ENCODE data around the gene TMEM80.
A peak's percentile ranks its signal among the peaks of the same experiment; 100 is the strongest.
"Not testable (repeated sequence)": the region's sequence is repeated elsewhere in the genome, so short reads cannot be mapped to it uniquely, and the experiment has no call there.

Gene TMEM80

DNA sequence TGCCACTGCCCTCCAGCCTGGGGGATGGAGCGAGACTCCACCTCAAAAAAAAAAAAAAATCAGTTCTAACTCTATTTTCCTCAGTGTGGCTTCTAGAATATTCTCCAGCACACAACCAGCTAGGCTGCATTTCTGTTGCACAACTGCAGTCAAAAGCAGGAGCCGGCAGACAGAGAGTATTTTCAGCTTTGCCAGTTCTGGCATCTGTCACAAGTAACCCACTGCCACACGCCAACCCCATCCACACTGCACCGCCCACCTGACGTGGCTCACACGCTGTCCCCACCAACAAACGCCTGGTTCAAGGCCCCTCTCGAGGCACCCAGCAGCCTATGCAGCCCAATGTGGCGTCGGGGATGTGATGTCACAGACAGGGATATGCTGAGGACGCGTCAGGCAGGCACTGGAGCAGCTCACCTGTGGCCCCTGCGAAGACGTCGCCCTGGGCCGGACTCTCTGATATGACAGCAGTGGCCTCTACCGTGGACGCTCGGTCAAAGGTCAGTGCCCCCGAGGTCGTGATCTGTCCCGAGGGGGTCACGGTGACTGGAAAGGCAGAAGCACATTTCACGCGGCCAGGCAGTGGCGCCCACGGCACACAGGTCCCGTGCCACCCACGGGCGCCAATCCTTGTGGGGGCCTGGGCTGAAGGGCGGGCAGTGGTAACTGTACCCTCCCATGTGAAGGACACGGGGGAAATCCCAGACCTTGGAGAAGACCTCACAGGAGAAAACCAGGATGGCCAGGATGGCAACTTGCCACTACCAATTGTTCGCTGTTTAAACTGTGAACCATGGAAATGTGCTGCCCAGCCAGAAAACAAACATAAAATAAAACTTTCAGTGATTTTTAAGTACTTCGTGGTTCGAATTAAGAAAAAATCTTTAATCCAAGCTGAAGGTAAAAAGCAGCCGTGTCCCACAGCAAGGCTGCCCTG is 16.1 kb upstream of the TMEM80 start:
- DNase-seq, result no peak

DNA sequence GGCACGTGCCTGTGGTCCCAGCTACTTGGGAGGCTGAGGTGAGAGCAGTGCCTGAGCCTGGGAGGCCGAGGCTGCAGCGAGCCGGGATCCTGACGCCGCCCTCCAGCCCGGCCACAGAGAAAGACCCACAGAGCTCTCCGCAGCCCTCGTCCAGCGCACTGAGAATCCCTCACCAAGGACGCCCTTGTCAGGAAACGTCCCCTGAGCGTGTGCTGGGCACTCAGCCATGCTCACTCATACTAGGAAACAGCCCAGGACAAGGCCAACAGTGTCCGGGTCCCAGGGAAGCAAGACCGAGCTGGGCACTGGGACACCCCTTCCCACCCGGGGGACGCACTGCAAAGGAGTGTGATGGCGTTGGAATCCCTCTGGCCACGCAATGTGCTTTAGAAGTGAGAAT is 15.1 kb upstream of the TMEM80 start:
- no peak for DNase-seq

DNA sequence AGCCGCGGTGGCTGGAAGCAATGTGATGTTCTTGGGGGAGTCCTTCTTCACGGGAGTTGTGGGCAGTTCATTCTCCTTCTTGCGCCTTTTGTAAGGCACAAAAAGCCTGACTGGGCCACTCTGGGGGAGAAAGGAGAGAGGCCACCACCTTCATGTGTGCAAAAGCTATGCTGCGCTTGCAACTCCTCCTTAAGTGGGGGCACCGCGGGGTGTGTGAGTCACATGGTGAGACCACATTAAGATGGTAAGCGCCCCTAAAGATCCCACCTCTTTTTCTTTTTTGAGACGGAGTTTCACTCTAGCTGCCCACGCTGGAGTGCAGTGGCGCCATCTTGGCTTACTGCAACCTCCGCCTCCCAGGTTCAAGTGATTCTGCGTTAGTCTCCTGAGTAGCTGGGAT is 14.6 kb upstream of the TMEM80 start:
- DNase-seq, result no peak

DNA sequence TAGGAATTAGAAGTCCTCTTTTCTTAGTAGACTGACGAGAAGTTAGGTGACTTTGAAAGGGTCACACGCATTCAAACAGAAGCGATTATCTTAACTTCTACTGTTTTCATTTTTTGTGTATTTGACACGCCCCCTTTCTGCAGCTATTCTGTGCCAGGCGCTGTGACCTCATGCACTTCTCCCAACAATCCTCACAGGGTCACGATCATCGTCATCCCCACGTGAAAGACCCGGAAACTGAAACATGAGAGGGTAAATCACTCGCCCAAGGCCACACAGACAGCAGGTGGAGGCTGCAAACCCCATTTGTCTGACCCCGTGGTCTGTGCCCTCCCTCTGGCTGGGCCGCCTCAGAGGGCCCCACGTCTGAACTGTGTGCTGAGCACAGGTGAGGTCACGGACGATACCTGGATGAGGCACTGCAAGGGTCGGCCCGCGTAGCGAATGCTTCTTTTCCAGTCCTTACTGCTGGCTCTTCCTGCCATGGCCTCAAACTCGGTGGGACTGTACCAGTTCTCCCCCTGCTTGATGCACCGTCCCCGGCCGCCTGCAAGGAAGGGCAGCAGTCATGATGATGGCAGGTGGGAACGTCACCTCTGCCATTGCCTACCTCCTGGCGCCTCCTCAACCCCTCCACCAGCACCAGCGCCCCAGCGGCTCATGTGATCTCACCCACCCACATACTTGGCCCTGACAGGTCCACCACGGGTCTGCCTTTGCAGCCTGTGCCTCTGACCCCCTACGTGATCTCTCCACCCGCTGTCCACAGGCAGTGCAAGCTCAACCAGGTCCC is 9.0 kb upstream of the TMEM80 start:
- DNase-seq, result no peak

DNA sequence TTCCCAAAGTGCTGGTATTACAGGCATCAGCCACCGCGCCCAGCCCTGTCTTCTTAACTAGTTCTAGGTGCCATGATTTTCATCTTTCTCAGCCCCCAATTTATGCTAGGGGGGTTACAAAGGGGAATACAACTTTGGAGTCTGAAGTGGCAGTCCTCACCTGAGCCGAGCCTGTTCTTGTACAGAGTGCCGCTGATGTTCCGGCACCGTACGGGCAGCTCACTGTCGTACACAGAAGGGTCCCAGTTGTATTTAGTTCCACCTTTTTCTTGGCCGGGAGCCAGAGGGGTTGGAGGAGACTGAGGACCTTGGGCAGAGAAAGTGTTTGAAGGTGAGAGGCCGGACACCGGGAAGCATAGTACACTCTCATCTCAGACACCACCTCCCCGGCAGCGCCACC is 7.9 kb upstream of the TMEM80 start:
- no peak for DNase-seq

DNA sequence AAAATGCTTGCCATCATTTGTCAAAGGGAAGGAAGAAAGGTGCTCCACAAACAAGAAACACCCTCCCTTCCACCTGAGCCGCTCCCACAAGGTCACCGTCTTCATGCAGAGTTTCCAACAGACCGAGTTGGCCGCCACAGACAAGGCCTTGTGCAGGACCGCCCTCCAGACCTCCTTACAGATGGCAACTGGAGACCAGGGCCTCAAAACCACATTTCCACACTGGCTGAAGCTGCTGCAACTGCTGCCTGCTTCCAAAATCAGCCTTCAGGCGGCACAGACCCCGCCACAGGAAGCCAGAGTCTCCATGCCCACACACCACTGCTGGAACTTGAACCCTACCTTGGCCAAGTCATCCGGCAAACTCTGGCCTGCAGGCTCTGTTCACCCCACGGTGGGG is 6.9 kb upstream of the TMEM80 start:
- no peak for DNase-seq

DNA sequence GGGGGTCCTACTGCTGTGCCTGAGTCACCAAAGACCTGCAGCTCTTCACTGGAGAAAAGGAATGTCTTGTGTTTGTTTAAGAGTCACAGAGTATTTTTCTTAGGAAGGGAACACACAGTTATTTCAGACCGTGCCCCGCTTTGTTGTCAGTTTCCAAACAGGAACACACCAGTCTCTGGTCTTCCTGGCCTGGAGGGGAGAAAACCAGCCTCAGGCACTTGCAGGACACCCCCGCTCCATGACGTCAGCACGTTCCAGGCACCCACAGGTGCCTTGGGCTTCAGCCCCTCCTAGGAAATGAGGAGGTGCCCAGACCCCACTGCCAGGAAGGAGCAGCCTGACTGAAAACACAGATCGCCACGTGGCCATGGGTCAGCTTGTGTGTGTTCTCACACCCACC is 6.0 kb upstream of the TMEM80 start:
- no peak for DNase-seq

DNA sequence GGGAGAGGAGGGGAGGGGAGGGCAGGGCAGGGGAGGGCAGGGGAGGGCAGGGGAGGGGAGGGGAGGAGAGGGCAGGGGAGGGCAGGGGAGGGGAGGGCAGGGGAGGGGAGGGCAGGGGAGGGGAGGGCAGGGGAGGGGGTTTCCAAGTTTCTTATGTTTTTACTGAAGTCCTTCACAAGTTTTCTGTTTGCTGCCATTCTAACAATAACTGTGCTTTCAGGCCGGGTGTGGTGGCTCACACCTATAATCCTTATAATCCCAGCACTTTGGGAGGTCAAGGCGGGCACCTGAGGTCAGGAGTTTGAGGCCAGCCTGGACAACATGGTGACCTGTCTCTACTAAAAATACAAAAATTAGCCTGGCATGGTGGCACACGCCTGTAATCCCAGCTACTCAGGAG is 5.4 kb upstream of the TMEM80 start:
- DNase-seq, result not testable (repeated sequence)

DNA sequence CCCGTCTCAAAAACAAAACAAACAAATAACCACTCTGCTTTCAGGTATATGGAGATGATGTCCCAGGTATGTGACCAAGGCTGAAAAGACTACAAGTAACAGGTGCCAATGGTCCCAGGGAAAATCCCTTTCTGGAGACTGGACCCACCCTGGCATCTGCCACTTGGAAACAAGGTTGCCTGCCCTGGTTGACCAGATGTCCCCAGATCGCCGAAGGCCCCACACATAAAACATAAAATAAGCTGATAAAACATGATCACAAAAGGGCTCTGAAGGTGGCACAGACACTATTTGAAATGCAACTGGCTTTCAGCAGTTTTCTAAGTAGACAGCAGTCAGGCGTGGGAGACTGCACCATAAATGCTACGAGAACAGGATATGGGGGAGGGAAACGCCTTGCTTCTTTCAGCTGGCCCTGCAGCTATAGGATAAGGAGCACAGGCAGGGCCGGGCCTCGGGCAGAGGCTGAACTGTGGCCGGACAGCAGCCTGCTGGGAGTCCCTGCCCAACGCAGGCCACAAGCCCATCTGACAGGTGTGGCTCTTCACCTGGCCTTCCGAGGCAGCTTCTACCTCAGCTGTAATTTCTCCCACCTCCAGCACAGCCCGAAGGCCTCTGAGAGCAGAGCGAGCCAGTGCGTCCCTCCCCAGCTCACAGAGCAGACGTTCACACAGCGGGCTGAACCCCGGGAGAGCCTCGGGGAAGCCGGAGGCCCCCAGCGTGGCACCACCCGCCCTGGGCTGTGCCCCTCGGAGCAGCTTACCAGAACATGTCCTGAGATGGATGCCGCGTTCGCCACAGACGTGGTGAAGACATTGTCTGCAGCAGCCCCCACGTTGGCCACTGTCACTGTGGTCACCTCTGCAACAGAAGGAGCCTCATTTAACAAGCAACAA is 4.6 kb upstream of the TMEM80 start:
- DNase-seq, result no peak

DNA sequence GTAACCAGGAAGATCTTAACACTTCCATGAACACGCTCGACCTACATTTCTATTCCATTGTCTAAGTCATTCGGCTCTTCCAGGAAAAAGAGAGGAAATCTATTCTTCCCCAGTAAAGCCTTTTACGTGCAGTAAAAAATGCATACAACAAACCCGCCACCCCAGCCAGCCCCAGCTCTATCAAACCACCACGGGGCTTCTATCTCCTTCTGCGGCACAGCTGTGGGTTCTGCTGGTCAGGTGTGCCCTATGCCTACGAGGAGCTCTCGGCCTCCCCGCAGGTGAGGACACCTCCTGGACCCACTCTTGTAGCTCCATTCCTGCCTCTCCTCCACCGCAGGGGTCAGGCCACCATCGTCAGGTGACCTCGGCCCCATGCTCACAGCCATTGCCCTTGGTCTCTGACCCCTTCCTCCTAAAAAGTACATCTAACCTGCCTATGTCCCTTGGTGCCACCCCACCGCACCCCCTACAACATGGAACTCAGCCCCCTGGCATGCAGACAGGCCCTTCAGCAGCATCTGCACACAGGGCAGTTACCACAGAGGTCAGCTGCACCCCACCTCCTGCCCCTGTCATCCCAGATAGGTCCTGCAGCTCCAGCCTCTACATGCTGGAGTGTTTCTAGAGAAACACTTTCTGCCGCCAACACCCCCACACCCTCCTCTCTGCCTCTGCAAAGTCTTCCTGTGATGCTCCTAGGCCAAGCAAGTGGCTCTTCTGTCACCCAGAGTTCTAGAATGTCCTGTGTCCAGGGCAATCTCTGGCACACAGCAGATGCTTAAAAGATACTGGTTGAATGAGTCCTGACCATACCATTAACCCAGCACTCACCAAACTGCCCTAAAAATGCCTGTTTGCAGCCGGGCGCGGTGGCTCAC is 3.7 kb upstream of the TMEM80 start:
- no peak for DNase-seq

DNA sequence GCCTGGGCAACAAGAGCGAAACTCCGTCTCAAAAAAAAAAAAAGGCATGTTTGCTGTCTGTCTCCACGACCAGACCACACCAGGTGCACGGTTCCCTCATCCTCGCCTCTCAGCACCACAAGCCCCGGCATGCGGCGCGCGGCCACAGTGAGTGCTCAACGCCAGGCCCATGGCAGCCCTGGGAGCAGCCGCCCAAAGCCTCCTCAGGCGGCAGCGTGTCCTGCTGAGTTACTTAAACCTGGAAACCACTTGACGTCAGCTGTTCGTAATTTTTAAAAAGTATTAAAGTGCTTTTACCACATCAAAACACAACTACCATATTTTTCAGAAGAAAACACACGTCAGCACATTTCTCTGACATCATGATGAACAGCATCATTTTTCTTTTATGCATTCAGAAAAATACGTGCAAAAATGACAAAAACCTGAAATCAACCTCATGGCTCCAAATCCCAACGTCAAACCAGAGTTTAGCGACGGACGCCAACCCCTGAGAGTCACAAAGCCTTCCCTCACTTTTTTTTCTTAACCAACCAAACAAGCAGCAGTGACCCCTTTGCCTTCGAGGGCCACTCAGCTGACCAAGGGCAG is 2.7 kb upstream of the TMEM80 start:
- peak; percentile 50 for DNase-seq

DNA sequence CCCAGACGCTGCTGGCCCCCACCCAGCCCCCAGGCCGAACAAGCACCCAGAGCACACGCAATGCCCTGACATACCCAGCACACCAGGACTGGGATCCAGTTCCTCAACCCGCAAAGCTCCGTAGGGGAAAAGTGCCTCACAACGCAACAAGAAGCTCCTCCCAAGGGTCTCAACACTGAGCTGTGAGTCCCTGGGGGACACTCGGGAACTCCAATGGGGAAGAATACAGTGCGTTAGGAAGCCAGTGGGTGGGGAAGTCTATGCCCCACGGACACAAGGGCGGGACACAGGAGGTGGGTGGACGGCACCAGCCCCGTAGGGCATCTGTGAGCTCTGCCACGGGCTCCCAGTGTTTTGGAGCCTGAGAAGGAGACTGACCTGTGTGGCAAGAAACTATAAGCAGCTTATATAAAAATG is 2.2 kb upstream of the TMEM80 start:
- DNase-seq, result no peak

DNA sequence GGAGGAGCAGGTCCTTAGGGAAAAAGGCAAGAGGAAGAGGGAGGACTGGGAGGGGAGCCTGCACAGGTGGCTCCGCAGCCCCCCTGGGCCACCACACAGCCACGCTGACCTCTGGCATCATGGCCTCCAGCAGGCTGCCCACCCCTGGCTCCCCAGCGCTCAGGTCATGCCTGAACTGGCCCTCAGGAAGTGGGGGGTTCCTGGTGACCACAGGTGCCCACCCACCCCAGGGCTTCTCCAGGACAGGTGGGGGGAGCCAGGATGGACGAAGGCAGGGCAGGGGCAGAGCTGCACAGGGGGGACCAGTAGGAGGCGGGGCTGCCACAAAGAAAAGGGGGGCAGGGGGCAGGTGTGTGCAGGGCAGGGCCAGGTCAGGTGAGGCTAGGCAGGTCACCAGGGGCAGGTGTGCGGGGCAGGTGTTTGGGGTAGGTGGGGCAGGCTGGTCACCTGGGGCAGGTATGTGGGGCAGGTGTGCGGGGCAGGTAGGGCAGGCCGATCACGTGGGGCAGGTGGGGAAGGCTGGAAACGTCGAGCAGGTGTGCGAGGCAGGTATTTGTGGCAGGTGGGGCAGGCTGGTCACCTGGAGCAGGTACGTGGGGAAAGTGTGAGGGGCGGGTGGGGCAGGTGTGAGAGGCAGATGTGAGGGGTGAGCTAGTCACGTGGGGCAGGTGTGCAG is 1.6 kb upstream of the TMEM80 start:
- no peak for DNase-seq

DNA sequence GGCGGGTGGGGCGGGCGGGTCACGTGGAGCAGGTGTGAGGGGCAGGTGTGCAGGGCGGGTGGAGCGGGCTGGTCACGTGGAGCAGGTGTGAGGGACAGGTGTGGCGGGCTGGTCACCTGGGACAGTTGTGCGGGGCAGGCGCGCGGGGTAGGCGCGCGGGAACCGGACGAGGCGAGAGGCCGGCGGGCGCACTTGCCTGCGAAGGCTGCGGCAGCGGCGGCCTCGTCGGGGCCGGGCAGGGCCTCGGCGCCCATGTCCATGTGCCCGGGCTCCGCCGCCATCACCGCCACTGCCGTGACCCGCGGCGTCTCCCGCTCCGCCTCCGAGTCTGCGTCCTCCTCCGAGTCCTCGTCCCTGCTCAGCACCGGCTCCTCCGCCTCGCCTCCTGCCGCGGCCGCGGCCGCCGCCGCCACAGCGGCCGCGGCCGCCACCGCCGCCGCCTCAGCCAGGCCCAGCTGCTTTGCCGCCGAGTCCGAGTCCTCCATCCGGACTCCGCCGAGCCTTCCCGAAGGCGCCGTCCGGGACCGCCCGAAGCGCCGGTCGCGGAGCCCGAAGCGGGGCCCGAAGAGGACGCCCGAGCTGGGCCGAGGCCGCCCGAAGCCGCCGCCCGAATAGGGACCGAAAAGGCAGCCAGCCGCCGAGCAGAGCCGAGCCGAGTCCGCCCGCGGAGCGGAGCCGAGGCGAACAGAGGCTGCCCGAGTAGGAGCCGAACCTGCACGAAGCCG is 891 bp upstream of the TMEM80 start, which contains the start of gene DEAF1:
DEAF1 (minus strand) TSS at position 660 of the 725 bp plus-strand sequence; CDS start at position 485, 175 bp downstream.
- peak; percentile 98 for DNase-seq

DNA sequence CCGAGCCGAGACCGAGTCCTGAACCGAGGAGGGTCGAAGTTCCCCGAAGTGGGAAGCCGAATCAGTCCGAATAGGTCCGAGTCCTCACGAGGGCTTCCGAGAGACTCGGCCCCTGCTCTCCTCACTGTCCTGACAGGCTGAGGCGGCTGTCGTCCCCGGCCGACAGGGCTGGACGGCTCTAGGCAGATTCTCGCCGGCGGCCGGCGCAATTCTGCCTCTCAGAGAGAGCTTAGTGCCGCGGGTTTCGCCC is 403 bp upstream of the TMEM80 start:
- DNase-seq, result no peak

DNA sequence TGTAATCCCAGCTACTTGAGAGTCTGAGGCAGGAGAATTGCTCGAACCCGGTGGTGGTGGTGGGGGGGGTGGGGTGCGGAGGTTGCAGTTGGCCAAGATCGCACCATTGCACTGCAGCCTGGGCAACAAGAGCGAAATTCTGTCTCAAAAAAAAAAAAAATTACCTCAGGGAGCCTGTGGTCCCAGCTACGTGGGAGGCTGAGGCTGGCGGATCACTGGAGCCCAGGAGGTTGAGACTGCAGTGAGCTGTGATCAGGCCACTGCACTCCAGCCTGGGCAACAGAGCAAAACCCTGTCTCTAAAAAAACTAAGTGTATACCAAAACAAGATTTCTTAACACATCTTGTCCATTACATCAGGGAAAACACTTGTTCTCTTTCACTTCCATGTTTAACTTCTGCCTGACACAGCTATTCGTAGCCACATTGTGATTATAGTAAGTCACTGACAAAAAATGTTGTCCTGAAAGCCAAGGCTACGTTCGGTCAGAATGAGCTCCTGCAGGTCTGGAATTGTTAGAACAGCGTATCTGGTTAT is 1.4 kb downstream of the TMEM80 start:
- DNase-seq, result no peak

DNA sequence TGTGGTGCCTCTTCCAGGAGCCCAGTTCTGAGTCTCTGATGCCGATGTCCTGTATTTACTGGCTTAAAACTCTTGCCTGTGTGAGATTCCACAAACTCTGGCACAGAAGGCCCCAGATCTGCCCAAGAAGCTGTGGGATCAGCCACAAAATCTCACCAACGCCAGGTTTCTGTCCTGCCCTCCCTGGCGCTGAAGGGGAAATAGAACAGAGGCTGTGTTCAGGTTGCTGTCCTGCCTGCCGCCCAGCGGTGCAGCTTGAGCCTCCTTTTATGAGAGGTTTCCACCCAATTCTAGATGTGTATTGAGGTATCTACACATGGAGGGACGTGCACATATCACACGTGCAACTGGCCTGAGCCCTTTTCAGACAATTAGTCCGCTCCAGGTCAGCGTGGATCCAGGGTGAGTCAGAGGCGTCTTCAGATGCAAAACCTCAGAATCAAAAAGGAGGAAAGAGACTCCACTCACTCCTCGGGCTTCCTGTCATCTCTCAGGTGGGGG is 2.2 kb downstream of the TMEM80 start:
- no peak for DNase-seq

DNA sequence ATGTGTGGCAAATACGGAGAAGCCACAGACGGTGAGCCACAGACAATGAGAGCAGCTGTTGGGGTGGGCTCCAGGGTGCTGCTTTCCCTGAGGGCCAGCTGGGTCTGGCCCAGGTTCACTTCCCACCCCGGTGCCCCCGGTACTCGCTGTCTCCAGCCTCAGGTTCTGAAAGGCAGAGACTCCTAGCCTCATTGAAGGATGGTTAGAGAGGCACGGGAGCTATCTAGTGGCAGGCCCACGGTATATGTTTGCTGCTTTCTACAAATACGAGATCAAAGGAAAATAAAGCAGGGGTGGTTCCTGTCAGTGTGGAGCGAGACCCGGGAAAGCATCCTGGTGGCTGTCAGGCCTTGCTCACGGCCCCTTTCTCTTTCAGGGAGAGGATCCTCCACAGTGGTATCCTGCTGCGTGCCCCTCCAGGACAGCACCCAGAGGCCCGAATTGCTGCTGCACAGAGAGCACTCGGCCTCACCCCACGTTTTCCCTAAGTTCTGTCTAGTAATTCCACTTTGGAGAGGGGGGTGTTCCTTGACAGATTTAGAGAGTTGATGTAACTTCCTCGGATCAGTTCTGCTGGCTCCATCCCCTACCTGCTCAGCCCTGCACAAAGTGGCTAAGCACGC is 3.0 kb downstream of the TMEM80 start:
- DNase-seq, result no peak

DNA sequence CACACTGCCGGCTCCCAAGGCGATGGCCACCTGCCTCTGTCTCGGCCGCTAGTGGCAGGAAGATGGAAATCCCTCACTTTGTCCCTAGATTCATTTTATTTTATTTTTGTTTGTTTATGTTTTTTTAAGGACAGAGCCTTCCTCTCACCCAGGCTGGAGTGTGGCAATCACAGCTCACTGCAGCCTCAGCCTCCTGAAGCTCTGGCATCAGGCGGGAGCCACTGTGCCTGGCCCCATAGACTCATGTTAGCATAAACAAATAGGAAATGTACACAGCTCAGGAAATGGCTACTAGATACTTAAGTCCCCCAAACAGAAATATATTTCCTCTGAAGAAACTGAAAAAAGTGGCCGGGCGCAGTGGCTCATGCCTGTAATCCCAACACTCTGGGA is 3.5 kb downstream of the TMEM80 start:
- no peak for DNase-seq
